Measurements from ENCODE around the gene PSMC3IP.

- no peak for TF ChIP-seq ZNF274 (IDR thresholded peaks at IDR 0.05; ENCODE audit: low read depth, low read length)
- TF ChIP-seq YY1 (IDR thresholded peaks at IDR 0.05; ENCODE audit: insufficient read depth, insufficient read length) = no peak
- TF ChIP-seq SUZ12 (IDR thresholded peaks at IDR 0.05; ENCODE audit: extremely low read depth, insufficient read depth, insufficient read length) = no peak
These were observed 2.4 kb upstream of the PSMC3IP start for GRCh38 chr17:42579794-42580551.
